KMS-11 (cell line): ENCODE data around the gene MXRA5.

Experiments used
- H2AFZ ChIP-seq: fragments of 200-600 bp; sonication (generic); 2 replicates; pipeline ENCODE4 v1.6.1; 2016; ENCODE audit warnings: antibody characterized with exemption, mixed run types, low read depth
- H3K27ac ChIP-seq: fragments of 200-600 bp; sonication (generic); 2 replicates; pipeline ENCODE4 v1.6.1; 2016; ENCODE audit warnings: mild to moderate bottlenecking, mixed run types
- H3K27me3 ChIP-seq: fragments of 200-600 bp; sonication (generic); 2 replicates; pipeline ENCODE4 v1.6.1; 2017; ENCODE audit warnings: mild to moderate bottlenecking, low read depth, mixed run types, moderate library complexity; ENCODE audit not compliant: insufficient read depth
- H3K36me3 ChIP-seq: fragments of 200-600 bp; sonication (generic); 2 replicates; pipeline ENCODE4 v1.6.1; 2017; ENCODE audit warnings: mild to moderate bottlenecking, mixed run types; ENCODE audit not compliant: insufficient read depth
- H3K4me1 ChIP-seq: fragments of 200-600 bp; sonication (generic); 2 replicates; pipeline ENCODE4 v1.6.1; 2016; ENCODE audit warnings: mild to moderate bottlenecking, low read depth, mixed run types; ENCODE audit not compliant: poor library complexity, severe bottlenecking
- H3K4me2 ChIP-seq: fragments of 200-600 bp; sonication (generic); 2 replicates; pipeline ENCODE4 v1.7.0; 2016; ENCODE audit warnings: mild to moderate bottlenecking, mixed run types
- H3K4me3 ChIP-seq: fragments of 200-600 bp; sonication (generic); IDR thresholded peaks from 2 replicates; pipeline ENCODE4 v1.6.1; 2017; ENCODE audit warnings: low read depth, low read length, mixed read lengths; ENCODE audit not compliant: insufficient read depth
- H3K79me2 ChIP-seq: fragments of 200-600 bp; sonication (generic); 2 replicates; pipeline ENCODE4 v1.6.1; 2016; ENCODE audit warnings: low read depth, mixed run types; ENCODE audit not compliant: insufficient read depth
- H3K9ac ChIP-seq: fragments of 200-600 bp; sonication (generic); 2 replicates; pipeline ENCODE4 v1.6.1; 2016; ENCODE audit warnings: mild to moderate bottlenecking, mixed run types
- H4K20me1 ChIP-seq: fragments of 200-600 bp; sonication (generic); 2 replicates; pipeline ENCODE4 v1.6.1; 2016; ENCODE audit warnings: mild to moderate bottlenecking, mixed run types; ENCODE audit not compliant: insufficient read depth
- TF ChIP-seq, protein P1 (sequence below): fragments of 200-600 bp; sonication (generic); conservative IDR thresholded peaks from 2 replicates; pipeline ENCODE4 v1.6.1; 2017; ENCODE audit warnings: low read depth, mild to moderate bottlenecking, antibody characterized with exemption, low read length, moderate library complexity, mixed read lengths

MXRA5 gene

DNA sequence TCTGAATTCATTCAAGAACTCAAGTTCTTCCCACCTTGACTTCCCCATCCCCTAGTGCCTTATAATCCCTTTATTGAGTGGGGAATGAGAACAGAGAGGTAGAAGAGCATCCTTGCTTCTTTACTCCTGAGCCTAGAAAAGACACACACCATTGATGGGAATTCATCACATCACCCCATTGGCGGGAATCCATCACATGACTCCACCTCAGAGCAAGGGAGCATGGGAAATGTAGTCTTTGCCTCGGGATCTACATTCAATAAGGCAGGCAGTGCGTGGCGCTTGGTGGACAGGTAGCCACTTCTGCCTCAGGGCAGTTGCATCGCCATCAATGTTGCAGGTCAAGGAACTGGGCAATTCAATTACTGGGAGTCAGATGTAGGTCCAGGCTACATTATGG, 50.7 kb downstream of the MXRA5 start:
- Histone ChIP-seq H3K36me3 (no peaks in the 10 kb centered on the region), H3K4me1 (no peaks in the 10 kb centered on the region), H3K4me3 (no peak overlapping the region), H3K9ac (no peak overlapping the region), H3K27me3 (no peaks in the 10 kb centered on the region), H2AFZ (no peak overlapping the region), H3K27ac (no peak overlapping the region), H3K4me2 (no peak overlapping the region), H4K20me1 (no peaks in the 10 kb centered on the region), H3K79me2 (no peaks in the 10 kb centered on the region)
- TF ChIP-seq, protein P1, sequence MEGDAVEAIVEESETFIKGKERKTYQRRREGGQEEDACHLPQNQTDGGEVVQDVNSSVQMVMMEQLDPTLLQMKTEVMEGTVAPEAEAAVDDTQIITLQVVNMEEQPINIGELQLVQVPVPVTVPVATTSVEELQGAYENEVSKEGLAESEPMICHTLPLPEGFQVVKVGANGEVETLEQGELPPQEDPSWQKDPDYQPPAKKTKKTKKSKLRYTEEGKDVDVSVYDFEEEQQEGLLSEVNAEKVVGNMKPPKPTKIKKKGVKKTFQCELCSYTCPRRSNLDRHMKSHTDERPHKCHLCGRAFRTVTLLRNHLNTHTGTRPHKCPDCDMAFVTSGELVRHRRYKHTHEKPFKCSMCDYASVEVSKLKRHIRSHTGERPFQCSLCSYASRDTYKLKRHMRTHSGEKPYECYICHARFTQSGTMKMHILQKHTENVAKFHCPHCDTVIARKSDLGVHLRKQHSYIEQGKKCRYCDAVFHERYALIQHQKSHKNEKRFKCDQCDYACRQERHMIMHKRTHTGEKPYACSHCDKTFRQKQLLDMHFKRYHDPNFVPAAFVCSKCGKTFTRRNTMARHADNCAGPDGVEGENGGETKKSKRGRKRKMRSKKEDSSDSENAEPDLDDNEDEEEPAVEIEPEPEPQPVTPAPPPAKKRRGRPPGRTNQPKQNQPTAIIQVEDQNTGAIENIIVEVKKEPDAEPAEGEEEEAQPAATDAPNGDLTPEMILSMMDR, result no peak

DNA sequence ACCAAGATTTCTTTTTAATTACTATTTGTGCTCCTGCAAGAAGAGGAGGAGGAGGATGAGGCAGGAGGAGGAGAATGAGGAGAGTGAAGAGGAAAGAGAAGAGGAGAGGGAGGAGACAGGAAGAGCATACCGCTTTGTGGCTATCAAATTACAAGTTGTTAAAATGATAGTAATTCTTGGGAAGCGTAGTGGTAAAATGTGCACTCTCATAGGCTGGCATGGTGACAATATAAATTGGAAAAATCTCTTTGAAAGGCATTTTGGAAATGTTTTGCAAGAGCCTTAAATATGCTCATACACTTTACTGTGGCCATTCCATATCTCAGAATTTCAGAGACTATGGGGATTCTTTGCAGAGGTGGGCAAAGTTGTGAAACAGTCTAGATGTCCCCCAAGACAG, 53.2 kb downstream of the MXRA5 start:
- Histone ChIP-seq H3K4me2 (no peak overlapping the region), H3K27me3 (no peaks in the 10 kb centered on the region), H3K4me3 (no peak overlapping the region), H3K36me3 (no peaks in the 10 kb centered on the region), H2AFZ (no peak overlapping the region), H3K79me2 (no peaks in the 10 kb centered on the region), H3K9ac (no peak overlapping the region), H3K4me1 (no peaks in the 10 kb centered on the region), H4K20me1 (no peaks in the 10 kb centered on the region), H3K27ac (no peak overlapping the region)
- TF ChIP-seq, protein P1, result no peak

DNA sequence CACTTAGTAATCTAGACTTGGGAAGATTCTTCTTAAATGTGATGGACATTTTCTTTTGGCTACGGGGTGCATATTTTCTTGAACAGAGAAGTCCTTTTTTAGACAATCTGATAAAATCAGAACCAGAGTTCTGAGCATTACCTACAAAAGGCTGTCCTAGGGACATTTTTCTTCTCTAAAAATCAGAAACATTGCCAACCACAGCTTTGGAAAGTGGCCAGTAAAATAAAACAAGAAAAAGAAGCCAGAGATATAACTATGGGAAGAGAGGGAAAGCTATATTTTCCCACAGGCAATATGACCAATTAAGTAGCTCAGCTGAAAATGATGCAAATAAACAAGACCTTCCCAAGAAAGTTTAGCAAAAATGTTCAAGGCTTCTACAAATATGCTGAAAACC, 55.9 kb downstream of the MXRA5 start:
- no peak overlapping the region for H3K4me3 ChIP-seq
- no peaks in the 10 kb centered on the region for H3K79me2 ChIP-seq
- no peak overlapping the region for H3K4me2 ChIP-seq
- no peaks in the 10 kb centered on the region for H3K4me1 ChIP-seq
- H3K27me3 ChIP-seq, result no peaks in the 10 kb centered on the region
- H4K20me1 ChIP-seq, result no peaks in the 10 kb centered on the region
- H3K27ac ChIP-seq, result no peak overlapping the region
- H3K36me3 ChIP-seq, result no peaks in the 10 kb centered on the region
- no peak overlapping the region for H3K9ac ChIP-seq
- TF ChIP-seq, protein P1, result no peak
- no peak overlapping the region for H2AFZ ChIP-seq

DNA sequence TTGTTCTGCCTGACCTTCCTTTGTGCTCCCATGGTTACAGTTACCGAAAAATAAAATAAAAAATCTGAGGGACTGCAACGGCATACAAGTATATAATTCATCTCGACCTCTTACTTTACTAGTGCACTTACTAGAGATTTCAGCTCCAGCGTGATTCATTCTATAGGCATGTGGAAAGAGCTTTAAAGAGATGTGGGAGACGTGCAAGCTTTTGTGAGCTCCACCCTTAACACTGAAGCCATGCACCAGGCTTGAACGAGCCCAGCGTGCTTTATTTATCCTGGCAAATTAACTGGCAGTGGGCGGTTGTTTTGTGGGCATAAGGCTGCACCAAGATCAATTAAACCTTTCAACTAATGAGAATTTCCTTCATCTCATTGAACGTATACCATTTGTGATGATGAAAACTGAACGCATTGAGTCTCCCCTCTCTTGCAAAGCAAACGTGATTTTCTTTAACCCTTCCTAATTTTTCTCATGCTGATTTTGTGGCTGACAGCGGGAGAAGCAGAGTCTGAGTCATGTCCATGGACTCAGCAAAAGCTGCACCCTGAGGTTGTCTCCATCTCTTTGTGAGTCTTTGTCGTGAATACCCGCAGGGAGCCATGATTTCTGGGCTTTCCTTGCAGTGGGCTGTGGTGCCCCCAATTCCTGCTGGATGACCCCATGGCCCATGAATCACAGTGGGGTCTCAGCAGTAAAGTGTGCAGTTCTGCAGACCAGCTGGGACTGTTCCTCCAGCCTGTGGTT, 60.1 kb downstream of the MXRA5 start:
- no peak overlapping the region for H3K4me2 ChIP-seq
- TF ChIP-seq, protein P1, result no peak
- no peak overlapping the region for H2AFZ ChIP-seq
- H3K4me1 ChIP-seq, result no peaks in the 10 kb centered on the region
- no peaks in the 10 kb centered on the region for H3K79me2 ChIP-seq
- H3K36me3 ChIP-seq, result no peaks in the 10 kb centered on the region
- no peaks in the 10 kb centered on the region for H4K20me1 ChIP-seq
- H3K27ac ChIP-seq, result no peak overlapping the region
- H3K4me3 ChIP-seq, result no peak overlapping the region
- H3K9ac ChIP-seq, result no peak overlapping the region
- H3K27me3 ChIP-seq, result no peaks in the 10 kb centered on the region
